NCI-H1694 (cell line): Measurements from ENCODE around the gene BAIAP3.
"Not testable (repeated sequence)": the region's sequence is repeated elsewhere in the genome, so short reads cannot be mapped to it uniquely, and the experiment has no call there.

Source experiments
- DNase-seq: peaks from one replicate; lab custom pipeline; 2025; lab: John Stamatoyannopoulos, UW

Gene BAIAP3

GRCh38 chr16:1333149-1333812 is at the start of gene BAIAP3:
TSS of gene BAIAP3 (plus strand) at chr16:1333645. CDS start at chr16:1338550, 4,905 bp downstream.
- DNase-seq = no peak

GRCh38 chr16:1283996-1284616 is 49.3 kb upstream of the BAIAP3 start:
- no peak for DNase-seq

- no peak for DNase-seq
These were observed 47.6 kb upstream of the BAIAP3 start for GRCh38 chr16:1285669-1286512.

GRCh38 chr16:1286513-1287094 is 46.8 kb upstream of the BAIAP3 start:
- no peak for DNase-seq

- DNase-seq = no peak
These were observed 45.3 kb upstream of the BAIAP3 start for GRCh38 chr16:1287982-1288670.

- no peak for DNase-seq
These were observed 44.5 kb upstream of the BAIAP3 start for GRCh38 chr16:1288813-1289476.

- no peak for DNase-seq
These were observed 44.0 kb upstream of the BAIAP3 start for GRCh38 chr16:1289477-1289866.

GRCh38 chr16:1290063-1290501 is 43.4 kb upstream of the BAIAP3 start:
- no peak for DNase-seq

GRCh38 chr16:1290860-1291575 is 42.4 kb upstream of the BAIAP3 start:
- DNase-seq = no peak

- no peak for DNase-seq
These were observed 41.9 kb upstream of the BAIAP3 start for GRCh38 chr16:1291576-1291974.

- not testable (repeated sequence) for DNase-seq
These were observed 41.2 kb upstream of the BAIAP3 start for GRCh38 chr16:1292208-1292607.

- DNase-seq = not testable (repeated sequence)
These were observed 40.6 kb upstream of the BAIAP3 start for GRCh38 chr16:1292808-1293207.

- no peak for DNase-seq
These were observed 39.4 kb upstream of the BAIAP3 start for GRCh38 chr16:1293921-1294656.

- no peak for DNase-seq
These were observed 38.0 kb upstream of the BAIAP3 start for GRCh38 chr16:1295465-1295864.

GRCh38 chr16:1296688-1297017 is 36.8 kb upstream of the BAIAP3 start:
- not testable (repeated sequence) for DNase-seq

- DNase-seq = no peak
These were observed 36.3 kb upstream of the BAIAP3 start for GRCh38 chr16:1297018-1297696.

GRCh38 chr16:1298406-1298805 is 35.0 kb upstream of the BAIAP3 start:
- DNase-seq = no peak

GRCh38 chr16:1299012-1299867 is 34.2 kb upstream of the BAIAP3 start:
- no peak for DNase-seq

- DNase-seq = no peak
These were observed 33.6 kb upstream of the BAIAP3 start for GRCh38 chr16:1299868-1300203.
